Liver (tissue), 3 donors: ENCODE data around the gene PLCB1.

ENCODE experiments used
- CTCF ChIP-seq: fragments of 150-350 bp; IDR thresholded peaks from 2 replicates; pipeline ENCODE4 v1.5.1; 2017; ENCODE audit warnings: improper control_type of control experiment, low read depth, low read length; ENCODE audit not compliant: missing input control
- EGR1 ChIP-seq, 2 donors: IDR thresholded peaks; 2 replicates each; pipeline ENCODE4 v1.6.1; 2016 to 2018; ENCODE audit warnings: antibody characterized with exemption in 2 of 2, low read depth in 2 of 2
- FOXA1 ChIP-seq: IDR thresholded peaks from 2 replicates; pipeline ENCODE4 v1.6.1; 2016; ENCODE audit warnings: antibody characterized with exemption
- FOXA2 ChIP-seq: IDR thresholded peaks from 2 replicates; pipeline ENCODE4 v1.6.1; 2016; ENCODE audit warnings: antibody characterized with exemption
- GABPA ChIP-seq, 2 donors: IDR thresholded peaks in 1 of 2; conservative IDR thresholded peaks in 1 of 2; 2 replicates each; pipeline ENCODE4 v1.6.1; 2016; ENCODE audit warnings: antibody characterized with exemption in 2 of 2, mild to moderate bottlenecking in 1 of 2, moderate library complexity in 1 of 2
- HNF4G ChIP-seq: IDR thresholded peaks from 2 replicates; pipeline ENCODE4 v1.6.1; 2016; ENCODE audit warnings: antibody characterized with exemption
- MAX ChIP-seq: IDR thresholded peaks from 2 replicates; pipeline ENCODE4 v1.6.1; 2016; ENCODE audit warnings: antibody characterized with exemption
- RAD21 ChIP-seq, 2 donors: IDR thresholded peaks; 2 replicates each; pipeline ENCODE4 v1.6.1; 2016; ENCODE audit warnings: antibody characterized with exemption in 2 of 2, mild to moderate bottlenecking in 2 of 2
- REST ChIP-seq: IDR thresholded peaks from 2 replicates; pipeline ENCODE4 v1.6.1; 2016; ENCODE audit warnings: antibody characterized with exemption, mild to moderate bottlenecking
- SP1 ChIP-seq: IDR thresholded peaks from 2 replicates; pipeline ENCODE4 v1.6.1; 2018; ENCODE audit warnings: antibody characterized with exemption, mild to moderate bottlenecking
- TAF1 ChIP-seq: conservative IDR thresholded peaks from 2 replicates; pipeline ENCODE4 v1.6.1; 2016; ENCODE audit warnings: antibody characterized with exemption, mild to moderate bottlenecking
- YY1 ChIP-seq: IDR thresholded peaks from 2 replicates; pipeline ENCODE4 v1.6.1; 2016; ENCODE audit warnings: antibody characterized with exemption, mild to moderate bottlenecking
- donor health status: healthy.
- donor health status: healthy.

- no peak for TF ChIP-seq GABPA (IDR thresholded peaks at IDR 0.05 in 1 of 2, conservative IDR thresholded peaks at IDR 0.05 in 1 of 2)
- no peak for TF ChIP-seq FOXA1
- TF ChIP-seq YY1, result no peak
- no peak for TF ChIP-seq CTCF
- TF ChIP-seq MAX, result no peak
- TF ChIP-seq RAD21 (IDR thresholded peaks at IDR 0.05), result no peak
- no peak for TF ChIP-seq FOXA2
- no peak for TF ChIP-seq EGR1 (IDR thresholded peaks at IDR 0.05; ENCODE audit: low read depth in 2 of 2)
- no peak for TF ChIP-seq SP1
- TF ChIP-seq HNF4G, result no peak
- no peak for TF ChIP-seq TAF1
- TF ChIP-seq REST, result no peak
Measured at GRCh38 chr20:8116067-8116811, 15.8 kb upstream of the PLCB1 start.
